ENCODE results near the gene STPG4. TPM values are rescaled to one million over a fixed set of nuclear protein-coding genes. Genes with fewer than 3 reads are reported as not detected.

Gene STPG4
- total RNA-seq, 2 experiments from 2014 or later: not detected

- ChIA-PET CTCF (no interaction called here), POLR2A (no interaction called here)
- DNase-seq: no peak
- no peaks in the 10 kb centered on the region for H3K27me3 Mint-ChIP-seq
- intact Hi-C loops (cut with micrococcal nuclease): no loop called here
- H3K9me3 Mint-ChIP-seq: no peaks in the 10 kb centered on the region
- peaks cover 15% of the 10 kb centered on the region for H3K36me3 Mint-ChIP-seq
- H3K4me3 Mint-ChIP-seq: no peak overlapping the region
- peaks cover 6% of the 10 kb centered on the region for H3K4me1 Mint-ChIP-seq (ENCODE audit: low read depth)
- H3K27ac Mint-ChIP-seq: no peak overlapping the region
These were observed 92.2 kb downstream of the STPG4 start for GRCh38 chr2:47062681-47063537.

DNA sequence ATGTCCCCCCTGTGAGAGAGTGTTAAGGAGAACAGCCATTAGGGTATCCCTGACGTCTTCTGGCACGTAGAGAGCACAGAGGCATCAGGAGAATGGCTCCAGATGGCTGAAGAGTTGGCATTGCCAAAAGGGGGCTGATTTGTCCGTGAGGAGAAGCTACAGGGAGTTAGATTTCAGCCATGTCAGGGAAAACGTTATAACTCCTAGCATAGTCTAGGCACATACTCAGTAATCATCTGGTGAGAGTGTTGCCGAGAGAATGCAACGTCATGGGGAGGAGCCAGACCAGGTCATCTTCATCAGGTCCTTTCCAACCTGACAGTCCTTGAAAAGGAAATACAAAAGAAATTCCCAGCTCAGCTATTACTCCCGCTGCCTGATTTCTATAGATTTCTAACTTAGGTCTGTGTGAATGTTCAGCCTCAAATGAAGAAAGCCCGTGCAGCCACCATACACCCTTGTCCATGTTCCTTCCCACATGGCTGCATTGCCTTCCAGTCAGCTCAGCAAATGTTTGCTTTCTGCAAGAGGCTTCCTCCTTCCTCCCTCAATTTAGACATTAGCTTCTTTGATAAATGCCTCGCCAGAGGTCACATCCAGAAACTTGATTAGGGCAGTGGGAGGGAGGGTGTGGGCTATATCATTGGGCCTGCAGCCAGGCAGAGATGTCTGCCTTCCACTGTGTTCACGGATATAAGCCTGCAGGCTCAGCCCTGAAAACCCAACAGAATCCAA, 93.0 kb downstream of the STPG4 start:
- intact Hi-C loops (cut with micrococcal nuclease): no loop called here
- no peak overlapping the region for H3K27ac Mint-ChIP-seq
- H3K27me3 Mint-ChIP-seq: no peaks in the 10 kb centered on the region
- CTCF ChIA-PET: no interaction called here
- peaks cover 13% of the 10 kb centered on the region for H3K36me3 Mint-ChIP-seq
- H3K4me3 Mint-ChIP-seq: no peak overlapping the region
- POLR2A ChIA-PET: no interaction called here
- peaks cover 8% of the 10 kb centered on the region for H3K4me1 Mint-ChIP-seq (ENCODE audit: low read depth)
- no peaks in the 10 kb centered on the region for H3K9me3 Mint-ChIP-seq
- DNase-seq: no peak

- CTCF ChIA-PET: no interaction called here
- intact Hi-C loops (cut with micrococcal nuclease): no loop called here
- Mint-ChIP-seq H3K27me3 (no peaks in the 10 kb centered on the region), H3K4me1 (ENCODE audit: low read depth) (peaks cover 17% of the 10 kb centered on the region), H3K4me3 (no peak overlapping the region), H3K36me3 (peaks cover 12% of the 10 kb centered on the region), H3K27ac (no peak overlapping the region), H3K9me3 (no peaks in the 10 kb centered on the region)
- POLR2A ChIA-PET: no interaction called here
- no peak for DNase-seq
These were observed 94.4 kb downstream of the STPG4 start for GRCh38 chr2:47060652-47061170.

- DNase-seq: no peak
- intact Hi-C loops (cut with micrococcal nuclease): no loop called here
- POLR2A ChIA-PET: no interaction called here
- H3K4me3 Mint-ChIP-seq: no peak overlapping the region
- no peaks in the 10 kb centered on the region for H3K27me3 Mint-ChIP-seq
- H3K36me3 Mint-ChIP-seq: peaks cover 21% of the 10 kb centered on the region
- CTCF ChIA-PET: no interaction called here
- H3K9me3 Mint-ChIP-seq: no peaks in the 10 kb centered on the region
- H3K27ac Mint-ChIP-seq: no peak overlapping the region
- peaks cover 25% of the 10 kb centered on the region for H3K4me1 Mint-ChIP-seq (ENCODE audit: low read depth)
These were observed 96.8 kb downstream of the STPG4 start for GRCh38 chr2:47058003-47058931.

- POLR2A ChIA-PET: no interaction called here
- H3K36me3 Mint-ChIP-seq: peaks cover 23% of the 10 kb centered on the region
- H3K9me3 Mint-ChIP-seq: no peaks in the 10 kb centered on the region
These were observed 97.5 kb downstream of the STPG4 start for GRCh38 chr2:47057687-47058002.

DNA sequence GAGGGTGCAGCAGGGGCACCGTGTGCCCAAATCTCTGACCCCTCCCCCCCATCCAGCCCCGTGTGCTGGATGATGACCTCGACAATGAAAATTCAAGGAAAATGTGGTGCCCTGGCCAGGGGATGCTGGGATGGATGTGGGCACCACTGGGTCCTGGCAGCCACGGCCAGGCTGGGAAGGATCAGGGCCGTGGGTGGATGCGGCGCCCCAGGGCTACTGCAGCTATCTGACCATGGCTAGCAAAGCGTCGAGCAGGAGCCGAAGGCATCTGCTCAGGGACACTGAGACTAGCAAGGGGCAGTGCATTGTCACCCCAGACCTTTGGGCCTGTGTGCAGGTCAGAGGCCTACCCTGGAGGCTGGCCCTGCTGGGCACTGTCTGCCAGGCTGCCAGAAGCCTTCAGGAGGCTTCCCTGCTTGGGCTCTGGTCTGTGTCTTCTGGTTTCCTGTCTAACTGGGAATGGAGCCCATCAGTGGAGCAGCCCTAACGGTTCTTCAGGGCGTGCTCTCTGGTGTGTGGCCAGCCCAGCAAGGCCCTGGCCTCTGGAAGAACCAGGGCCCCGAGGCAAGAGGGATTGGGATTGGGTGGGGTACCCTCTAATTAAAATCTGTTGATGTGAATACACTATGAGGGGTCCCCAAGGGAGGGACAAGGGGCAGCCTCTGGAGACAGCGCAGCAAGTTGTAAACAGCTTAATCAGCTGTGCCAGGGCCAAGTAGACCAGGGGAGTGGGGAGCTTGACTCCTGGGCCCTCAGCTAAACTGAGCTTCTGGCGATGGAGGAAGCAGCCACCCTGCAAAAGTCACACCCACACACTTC, 98.0 kb downstream of the STPG4 start:
- Mint-ChIP-seq H3K27ac (peak overlapping the region; percentile 50), H3K27me3 (no peaks in the 10 kb centered on the region), H3K9me3 (no peaks in the 10 kb centered on the region), H3K36me3 (peaks cover 23% of the 10 kb centered on the region), H3K4me1 (ENCODE audit: low read depth) (peaks cover 25% of the 10 kb centered on the region), H3K4me3 (no peak overlapping the region)
- ChIA-PET CTCF (no interaction called here), POLR2A (no interaction called here)
- intact Hi-C loops (cut with micrococcal nuclease): no loop called here
- no peak for DNase-seq

More at GRCh38 chr2:47057687-47058002, 97.5 kb downstream of the STPG4 start:
- intact Hi-C loops (cut with micrococcal nuclease): no loop called here
- Mint-ChIP-seq H3K4me3 (no peak overlapping the region), H3K4me1 (ENCODE audit: low read depth) (peaks cover 25% of the 10 kb centered on the region), H3K27me3 (no peaks in the 10 kb centered on the region), H3K27ac (peak overlapping the region; percentile 50)
- CTCF ChIA-PET: no interaction called here
- no peak for DNase-seq

GRCh38 chr2:47056374-47056773, 98.7 kb downstream of the STPG4 start:
- DNase-seq: no peak
- intact Hi-C loops (cut with micrococcal nuclease): no loop called here
- no peak overlapping the region for H3K4me3 Mint-ChIP-seq
- ChIA-PET CTCF (no interaction called here), POLR2A (no interaction called here)
- H3K27me3 Mint-ChIP-seq: no peaks in the 10 kb centered on the region
- H3K36me3 Mint-ChIP-seq: peaks cover 28% of the 10 kb centered on the region
- no peaks in the 10 kb centered on the region for H3K9me3 Mint-ChIP-seq
- peak overlapping the region; percentile 2 for H3K27ac Mint-ChIP-seq
- peaks cover 25% of the 10 kb centered on the region for H3K4me1 Mint-ChIP-seq (ENCODE audit: low read depth)

- Mint-ChIP-seq H3K27me3 (no peaks in the 10 kb centered on the region), H3K9me3 (no peaks in the 10 kb centered on the region), H3K36me3 (peaks cover 33% of the 10 kb centered on the region), H3K4me1 (ENCODE audit: low read depth) (peaks cover 34% of the 10 kb centered on the region), H3K4me3 (no peak overlapping the region), H3K27ac (no peak overlapping the region)
- POLR2A ChIA-PET: no interaction called here
- no peak for DNase-seq
- intact Hi-C loops (cut with micrococcal nuclease): no loop called here
- CTCF ChIA-PET: no interaction called here
These were observed 100.2 kb downstream of the STPG4 start for GRCh38 chr2:47054868-47055267.

GRCh38 chr2:47054036-47054555, 101.0 kb downstream of the STPG4 start:
- Mint-ChIP-seq H3K4me3 (no peak overlapping the region), H3K36me3 (peaks cover 33% of the 10 kb centered on the region)
- POLR2A ChIA-PET: no interaction called here

DNA sequence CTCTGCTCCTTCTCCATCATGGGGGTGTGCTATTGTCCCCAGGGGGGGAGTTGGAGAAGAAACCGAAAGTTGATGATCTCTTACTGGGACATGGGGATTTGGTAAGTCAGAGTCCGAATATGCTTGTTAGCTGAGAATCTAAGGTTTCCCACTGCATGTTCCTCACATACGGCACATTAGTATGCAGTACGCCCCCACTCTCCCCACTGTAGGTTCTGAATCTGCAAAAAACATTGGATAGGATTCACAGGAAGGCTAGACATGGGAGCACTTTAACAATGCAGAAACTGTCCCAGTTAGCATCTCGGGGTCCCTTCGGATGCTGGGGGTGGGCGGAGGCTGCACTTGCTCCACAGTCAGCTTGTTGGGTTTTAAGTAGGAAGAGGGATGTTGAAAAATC, 102.3 kb downstream of the STPG4 start:
- no peak overlapping the region for H3K27ac Mint-ChIP-seq
- H3K36me3 Mint-ChIP-seq: peaks cover 36% of the 10 kb centered on the region
- intact Hi-C loops (cut with micrococcal nuclease): no loop called here
- H3K4me3 Mint-ChIP-seq: no peak overlapping the region
- no peaks in the 10 kb centered on the region for H3K27me3 Mint-ChIP-seq
- ChIA-PET CTCF (no interaction called here), POLR2A (no interaction called here)
- H3K4me1 Mint-ChIP-seq (ENCODE audit: low read depth): peaks cover 35% of the 10 kb centered on the region
- no peaks in the 10 kb centered on the region for H3K9me3 Mint-ChIP-seq
- no peak for DNase-seq

More at GRCh38 chr2:47054036-47054555, 101.0 kb downstream of the STPG4 start:
- intact Hi-C loops (cut with micrococcal nuclease): no loop called here
- Mint-ChIP-seq H3K27ac (no peak overlapping the region), H3K4me1 (ENCODE audit: low read depth) (peaks cover 36% of the 10 kb centered on the region), H3K27me3 (no peaks in the 10 kb centered on the region), H3K9me3 (no peaks in the 10 kb centered on the region)
- CTCF ChIA-PET: no interaction called here
- no peak for DNase-seq

GRCh38 chr2:47051562-47051961, 103.5 kb downstream of the STPG4 start:
- peaks cover 26% of the 10 kb centered on the region for H3K4me1 Mint-ChIP-seq (ENCODE audit: low read depth)
- no peak for DNase-seq
- no peak overlapping the region for H3K27ac Mint-ChIP-seq
- intact Hi-C loops (cut with micrococcal nuclease): no loop called here
- no peaks in the 10 kb centered on the region for H3K9me3 Mint-ChIP-seq
- POLR2A ChIA-PET: no interaction called here
- no peak overlapping the region for H3K4me3 Mint-ChIP-seq
- no peaks in the 10 kb centered on the region for H3K27me3 Mint-ChIP-seq
- CTCF ChIA-PET: interaction anchor here (0.9 kb wide), 1 partner anchor 271 kb away, joined by 3 read pairs; no protein-coding TSS in a partner anchor
- peaks cover 36% of the 10 kb centered on the region for H3K36me3 Mint-ChIP-seq

Data from activated CD4-positive, alpha-beta memory T cell treated with anti-CD3 and anti-CD28 coated beads for 36 hours (primary cell).